PC-9 (cell line): ENCODE results near the gene MAP4K3. TPM values are rescaled to one million over a fixed set of nuclear protein-coding genes. Genes with fewer than 3 reads are reported as not detected.
"Not testable (repeated sequence)": the region's sequence is repeated elsewhere in the genome, so short reads cannot be mapped to it uniquely, and the experiment has no call there.

Source experiments
- BruUV-seq: library from RNA; stranded (reverse); fragments of 400-500 nt; replicated peaks from 2 replicates; lab custom pipeline; 2021; lab: Mats Ljungman, UMichigan
- CTCF ChIA-PET: fragments of 300-600 bp; sonication (Branson Sonifier 250); formaldehyde crosslinking; loops from one replicate; lab custom pipeline; 2022; ENCODE audit warnings: antibody characterized with exemption; lab: Charles Lee
- POLR2A ChIA-PET: fragments of 300-600 bp; sonication (Branson Sonifier 250); formaldehyde crosslinking; loops from one replicate; lab custom pipeline; 2022; ENCODE audit warnings: antibody characterized with exemption; ENCODE audit not compliant: unreplicated experiment; lab: Charles Lee
- DNase-seq, 2 experiments: peaks; one replicate each; pipeline versions ENCODE4 v3.0.0 to v3.0.0-alpha.2; 2015 to 2022; ENCODE audit warnings: mixed read lengths in 1 of 2
- H2AFZ ChIP-seq: fragments of 200-600 bp; sonication (generic); 2 replicates; pipeline ENCODE4 v1.8.1; 2017; ENCODE audit warnings: antibody characterized with exemption
- H3F3A ChIP-seq: fragments of 200-600 bp; sonication (generic); 2 replicates; pipeline ENCODE4 v1.8.1; 2017; ENCODE audit warnings: antibody characterized with exemption, mild to moderate bottlenecking, low read depth; ENCODE audit not compliant: insufficient read depth
- H3K27ac ChIP-seq: fragments of 200-600 bp; sonication (generic); 2 replicates; pipeline ENCODE4 v1.6.1; 2016; ENCODE audit warnings: mixed run types
- H3K27me3 ChIP-seq: fragments of 200-600 bp; sonication (generic); 2 replicates; pipeline ENCODE4 v1.6.1; 2016; ENCODE audit warnings: low read depth, mixed run types; ENCODE audit not compliant: insufficient read depth
- H3K36me3 ChIP-seq: fragments of 200-600 bp; sonication (generic); 2 replicates; pipeline ENCODE4 v1.6.1; 2016; ENCODE audit warnings: low read depth, mixed run types
- H3K4me1 ChIP-seq: fragments of 200-600 bp; sonication (generic); replicated peaks from 2 replicates; pipeline ENCODE4 v1.6.1; 2016; ENCODE audit warnings: mixed run types; ENCODE audit not compliant: insufficient read depth
- H3K4me2 ChIP-seq: fragments of 200-600 bp; sonication (generic); 2 replicates; pipeline ENCODE4 v1.6.1; 2017; ENCODE audit warnings: mixed run types
- H3K4me3 ChIP-seq: fragments of 200-600 bp; sonication (generic); 2 replicates; pipeline ENCODE4 v1.6.1; 2016; ENCODE audit warnings: mixed run types
- H3K79me2 ChIP-seq: fragments of 200-600 bp; sonication (generic); 2 replicates; pipeline ENCODE4 v1.6.1; 2017; ENCODE audit warnings: low read depth, mixed run types
- H3K9me2 ChIP-seq: fragments of 200-600 bp; sonication (generic); 2 replicates; pipeline ENCODE4 v1.8.1; 2017; ENCODE audit warnings: mild to moderate bottlenecking; ENCODE audit not compliant: insufficient read depth
- H3K9me3 ChIP-seq: fragments of 200-600 bp; sonication (generic); 2 replicates; pipeline ENCODE4 v1.8.1; 2016; ENCODE audit warnings: low read depth; ENCODE audit not compliant: insufficient read depth
- H4K20me1 ChIP-seq: fragments of 200-600 bp; sonication (generic); 2 replicates; pipeline ENCODE4 v1.8.1; 2017; ENCODE audit not compliant: insufficient read depth
- EZH2 ChIP-seq: fragments of 200-600 bp; sonication (generic); IDR thresholded peaks from 2 replicates; pipeline ENCODE4 v1.8.0; 2017; ENCODE audit warnings: antibody characterized with exemption, low read depth
- intact Hi-C: fragments of 100-400 bp; cut with micrococcal nuclease; formaldehyde crosslinking; loops from one replicate; pipeline ENCODE4 v1.10.0; 2022; ENCODE audit not compliant: unreplicated experiment
- total RNA-seq: library from RNA; stranded (reverse); gene quantifications from 2 replicates; pipeline ENCODE4 v1.2.3, GENCODE V29; 2021
- TF ChIP-seq, protein P1 (sequence below): fragments of 200-600 bp; sonication (generic); conservative IDR thresholded peaks from 2 replicates; pipeline ENCODE4 v1.6.1; 2017; ENCODE audit warnings: mixed run types, antibody characterized with exemption, mild to moderate bottlenecking, moderate library complexity

MAP4K3 gene
- total RNA-seq, 1 experiment from 2014 or later: 38.4 TPM

DNA sequence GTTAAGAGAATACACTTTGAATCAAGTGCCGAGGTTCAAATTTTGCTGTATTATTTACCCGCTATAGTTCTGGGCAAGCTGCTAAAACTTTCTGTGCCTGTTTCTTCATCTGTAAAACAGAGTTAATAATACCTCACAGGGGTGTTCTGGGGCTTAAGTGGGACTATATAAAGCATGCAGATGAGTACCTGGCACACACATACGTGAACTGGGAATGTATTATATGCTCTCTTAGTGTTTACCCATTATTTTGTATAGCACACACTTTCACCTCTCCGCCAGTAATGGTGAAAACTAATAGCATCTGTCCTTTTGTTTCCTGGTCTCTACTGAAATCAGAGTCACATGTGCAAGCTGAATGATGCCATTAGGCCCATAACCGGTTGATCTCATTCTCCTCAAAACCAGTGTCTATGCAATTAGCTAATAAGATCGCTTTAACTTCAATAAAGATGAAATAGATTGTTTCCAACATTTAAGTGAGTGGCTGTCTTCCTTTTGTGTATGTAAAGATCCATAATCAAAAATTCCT lies 189.5 kb downstream of the MAP4K3 start:
- POLR2A ChIA-PET: no interaction called here
- Histone ChIP-seq H3K9me3 (no peaks in the 10 kb centered on the region), H3K36me3 (peaks cover 9% of the 10 kb centered on the region), H3K4me3 (no peak overlapping the region), H3F3A (no peaks in the 10 kb centered on the region), H2AFZ (no peak overlapping the region), H3K27ac (no peak overlapping the region), H4K20me1 (no peaks in the 10 kb centered on the region), H3K27me3 (no peaks in the 10 kb centered on the region), H3K79me2 (no peaks in the 10 kb centered on the region), H3K4me1 (no peaks in the 10 kb centered on the region), H3K9me2 (no peaks in the 10 kb centered on the region), H3K4me2 (no peak overlapping the region)
- DNase-seq: no peak
- intact Hi-C loops: no loop called here
- CTCF ChIA-PET: interaction anchor here (0.6 to 1.0 kb wide), 2 partner anchors 12 to 18 kb away, joined by 3 to 4 read pairs; no protein-coding TSS in a partner anchor
- TF ChIP-seq, protein P1, sequence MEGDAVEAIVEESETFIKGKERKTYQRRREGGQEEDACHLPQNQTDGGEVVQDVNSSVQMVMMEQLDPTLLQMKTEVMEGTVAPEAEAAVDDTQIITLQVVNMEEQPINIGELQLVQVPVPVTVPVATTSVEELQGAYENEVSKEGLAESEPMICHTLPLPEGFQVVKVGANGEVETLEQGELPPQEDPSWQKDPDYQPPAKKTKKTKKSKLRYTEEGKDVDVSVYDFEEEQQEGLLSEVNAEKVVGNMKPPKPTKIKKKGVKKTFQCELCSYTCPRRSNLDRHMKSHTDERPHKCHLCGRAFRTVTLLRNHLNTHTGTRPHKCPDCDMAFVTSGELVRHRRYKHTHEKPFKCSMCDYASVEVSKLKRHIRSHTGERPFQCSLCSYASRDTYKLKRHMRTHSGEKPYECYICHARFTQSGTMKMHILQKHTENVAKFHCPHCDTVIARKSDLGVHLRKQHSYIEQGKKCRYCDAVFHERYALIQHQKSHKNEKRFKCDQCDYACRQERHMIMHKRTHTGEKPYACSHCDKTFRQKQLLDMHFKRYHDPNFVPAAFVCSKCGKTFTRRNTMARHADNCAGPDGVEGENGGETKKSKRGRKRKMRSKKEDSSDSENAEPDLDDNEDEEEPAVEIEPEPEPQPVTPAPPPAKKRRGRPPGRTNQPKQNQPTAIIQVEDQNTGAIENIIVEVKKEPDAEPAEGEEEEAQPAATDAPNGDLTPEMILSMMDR: no peak
- TF ChIP-seq EZH2: no peak
- no TSS peak for BruUV-seq

DNA sequence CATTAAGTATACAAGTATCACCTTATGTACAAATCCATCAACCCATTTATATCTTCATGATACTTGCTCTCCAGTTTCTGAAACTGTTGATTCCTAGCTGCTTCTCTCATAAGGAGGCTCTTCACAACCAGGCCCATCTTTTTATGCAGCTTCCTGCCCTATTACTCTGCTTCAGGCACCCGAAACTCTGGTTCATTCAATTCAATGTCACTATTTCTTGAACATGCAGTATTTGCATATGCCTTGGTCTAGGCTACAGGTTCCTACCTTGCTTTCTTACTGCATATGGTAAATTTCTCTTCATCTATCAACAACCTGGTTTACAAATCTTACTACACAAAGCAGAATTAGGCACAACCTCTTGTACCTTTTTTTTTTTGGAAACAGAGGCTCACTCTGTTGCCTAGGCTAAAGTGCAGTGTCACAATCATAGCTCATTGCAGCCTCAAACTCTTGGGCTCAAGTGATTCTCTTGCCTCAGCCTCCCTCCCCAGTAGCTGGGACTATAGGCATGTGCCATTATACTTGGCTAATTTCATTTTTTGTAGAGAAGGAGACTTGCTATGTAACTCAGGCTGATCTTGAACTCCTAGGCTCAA lies 190.6 kb downstream of the MAP4K3 start:
- no peak overlapping the region for H3K4me3 ChIP-seq
- no peak for TF ChIP-seq EZH2
- TF ChIP-seq, protein P1: no peak
- no peak overlapping the region for H3K27ac ChIP-seq
- no peaks in the 10 kb centered on the region for H3K27me3 ChIP-seq
- no peaks in the 10 kb centered on the region for H3K9me3 ChIP-seq
- intact Hi-C loops: no loop called here
- ChIA-PET POLR2A (no interaction called here), CTCF (no interaction called here)
- no peak overlapping the region for H3K4me2 ChIP-seq
- BruUV-seq: TSS peak; percentile 17
- peaks cover 6% of the 10 kb centered on the region for H3K36me3 ChIP-seq
- no peaks in the 10 kb centered on the region for H3K9me2 ChIP-seq
- no peaks in the 10 kb centered on the region for H3F3A ChIP-seq
- H3K4me1 ChIP-seq: no peaks in the 10 kb centered on the region
- no peak overlapping the region for H2AFZ ChIP-seq
- H3K79me2 ChIP-seq: no peaks in the 10 kb centered on the region
- H4K20me1 ChIP-seq: no peaks in the 10 kb centered on the region
- DNase-seq: no peak

- DNase-seq, H4K20me1 ChIP-seq, H3K27ac ChIP-seq, H3K9me3 ChIP-seq, H3K4me1 ChIP-seq, H3K27me3 ChIP-seq, H3K79me2 ChIP-seq, POLR2A ChIA-PET, BruUV-seq, H3F3A ChIP-seq, H3K36me3 ChIP-seq, CTCF ChIA-PET, H3K4me2 ChIP-seq, H3K9me2 ChIP-seq, H2AFZ ChIP-seq, H3K4me3 ChIP-seq, intact Hi-C loops: not testable (repeated sequence)
Measured at GRCh38 chr2:39244963-39245625, 192.0 kb downstream of the MAP4K3 start.

DNA sequence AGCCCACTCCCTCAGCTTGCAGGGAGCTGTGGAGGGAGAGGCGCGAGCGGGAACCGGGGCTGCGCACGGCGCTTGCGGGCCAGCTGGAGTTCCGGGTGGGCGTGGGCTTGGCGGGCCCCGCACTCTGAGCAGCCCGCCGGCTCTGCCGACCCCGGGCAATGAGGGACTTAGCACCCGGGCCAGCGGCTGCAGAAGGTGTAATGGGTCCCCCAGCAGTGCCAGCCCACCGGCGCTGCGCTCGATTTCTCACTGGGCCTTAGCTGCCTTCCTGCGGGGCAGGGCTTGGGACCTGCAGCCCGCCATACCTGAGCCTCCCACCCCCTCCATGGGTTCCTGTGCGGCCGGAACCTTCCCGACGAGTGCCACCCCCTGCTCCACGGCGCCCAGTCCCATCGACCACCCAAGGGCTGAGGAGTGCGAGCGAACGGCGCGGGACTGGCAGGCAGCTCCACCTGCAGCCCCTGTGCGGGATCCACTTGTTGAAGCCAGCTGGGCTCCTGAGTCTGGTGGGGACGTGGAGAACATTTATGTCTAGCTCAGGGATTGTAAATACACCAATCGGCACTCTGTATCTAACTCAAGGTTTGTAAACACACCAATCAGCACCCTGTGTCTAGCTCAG lies 192.7 kb downstream of the MAP4K3 start:
- DNase-seq, H3K27ac ChIP-seq, H3K9me3 ChIP-seq, H3K4me2 ChIP-seq, H3K27me3 ChIP-seq, CTCF ChIA-PET, H3K36me3 ChIP-seq, POLR2A ChIA-PET, BruUV-seq, H3F3A ChIP-seq, H2AFZ ChIP-seq, H3K4me1 ChIP-seq, H4K20me1 ChIP-seq, H3K79me2 ChIP-seq, H3K9me2 ChIP-seq, H3K4me3 ChIP-seq, intact Hi-C loops: not testable (repeated sequence)
